T-helper 2 cell treated with Interferon-gamma antibody and Interleukin-4, amounts not matched to agents 5 μg/mL and 100 μg/mL, for 36 hours (primary cell): ENCODE measurements around the gene ZFYVE28.
A peak's percentile ranks its signal among the peaks of the same experiment; 100 is the strongest.

Experiments used
- DNase-seq: peaks from one replicate; pipeline ENCODE4 v3.0.0; 2021; ENCODE audit warnings: low spot score
- H3K27ac Mint-ChIP-seq: one replicate; pipeline ENCODE4 v1.8.0; 2021; ENCODE audit warnings: mild to moderate bottlenecking, mixed read lengths
- H3K27me3 Mint-ChIP-seq: one replicate; pipeline ENCODE4 v1.8.0; 2021; ENCODE audit warnings: low read depth, mixed read lengths
- H3K36me3 Mint-ChIP-seq: one replicate; pipeline ENCODE4 v1.8.0; 2021; ENCODE audit warnings: low read depth, mixed read lengths
- H3K4me1 Mint-ChIP-seq: one replicate; pipeline ENCODE4 v1.8.0; 2021; ENCODE audit warnings: low read depth, mixed read lengths
- H3K4me3 Mint-ChIP-seq: one replicate; pipeline ENCODE4 v1.8.0; 2022; ENCODE audit warnings: mild to moderate bottlenecking, moderate library complexity, mixed read lengths
- H3K9me3 Mint-ChIP-seq: one replicate; pipeline ENCODE4 v1.8.0; 2021; ENCODE audit warnings: mixed read lengths

ZFYVE28 gene

DNA sequence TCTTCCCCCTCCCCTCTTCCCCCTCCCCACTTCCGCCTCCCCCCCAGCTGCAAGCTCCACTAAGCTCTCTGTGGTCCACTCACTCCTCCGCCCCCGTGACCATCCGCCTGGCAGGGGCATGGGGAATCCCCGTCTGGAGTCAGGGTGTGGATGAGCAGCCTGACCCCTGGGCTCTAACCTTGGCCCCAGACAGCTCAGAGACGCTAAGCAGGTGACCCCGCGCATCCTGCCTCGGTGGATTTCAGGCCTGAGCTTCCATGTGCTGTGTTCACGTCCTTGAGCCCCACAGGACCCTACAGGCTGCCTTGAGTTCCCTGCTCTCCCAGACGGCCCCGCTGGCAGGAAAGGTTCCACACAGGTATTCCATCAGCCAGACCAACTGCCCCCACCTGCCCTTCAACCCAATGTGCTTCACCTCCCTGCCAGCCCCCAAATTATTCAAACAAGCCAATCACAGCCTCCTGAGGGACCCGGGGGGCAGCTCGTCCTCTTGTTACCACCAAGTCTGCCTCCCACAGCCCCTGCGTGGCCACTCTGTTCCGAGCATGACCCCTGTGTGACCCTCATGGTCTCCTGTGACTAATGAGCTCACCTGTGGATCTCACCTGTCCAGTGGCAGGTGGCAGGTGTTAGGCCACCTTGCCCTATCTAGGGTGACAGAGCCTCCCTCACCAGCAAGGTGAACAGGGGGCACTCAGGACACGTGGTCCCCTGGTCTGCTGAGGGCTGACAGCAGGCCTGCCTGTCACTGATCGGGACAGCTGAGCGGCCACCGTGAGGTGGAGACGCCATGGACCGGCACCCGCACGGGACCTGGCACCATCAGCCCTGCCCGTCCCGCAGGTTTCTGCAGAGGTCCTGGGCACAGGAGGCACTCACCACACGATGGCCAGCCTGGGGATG lies 83.4 kb downstream of the ZFYVE28 start:
- H3K9me3 Mint-ChIP-seq: no peaks in the 10 kb centered on the region
- no peak overlapping the region for H3K4me3 Mint-ChIP-seq
- DNase-seq: peak; percentile 1
- H3K4me1 Mint-ChIP-seq: no peaks in the 10 kb centered on the region
- no peak overlapping the region for H3K27ac Mint-ChIP-seq
- H3K36me3 Mint-ChIP-seq: no peaks in the 10 kb centered on the region
- H3K27me3 Mint-ChIP-seq: no peaks in the 10 kb centered on the region

DNA sequence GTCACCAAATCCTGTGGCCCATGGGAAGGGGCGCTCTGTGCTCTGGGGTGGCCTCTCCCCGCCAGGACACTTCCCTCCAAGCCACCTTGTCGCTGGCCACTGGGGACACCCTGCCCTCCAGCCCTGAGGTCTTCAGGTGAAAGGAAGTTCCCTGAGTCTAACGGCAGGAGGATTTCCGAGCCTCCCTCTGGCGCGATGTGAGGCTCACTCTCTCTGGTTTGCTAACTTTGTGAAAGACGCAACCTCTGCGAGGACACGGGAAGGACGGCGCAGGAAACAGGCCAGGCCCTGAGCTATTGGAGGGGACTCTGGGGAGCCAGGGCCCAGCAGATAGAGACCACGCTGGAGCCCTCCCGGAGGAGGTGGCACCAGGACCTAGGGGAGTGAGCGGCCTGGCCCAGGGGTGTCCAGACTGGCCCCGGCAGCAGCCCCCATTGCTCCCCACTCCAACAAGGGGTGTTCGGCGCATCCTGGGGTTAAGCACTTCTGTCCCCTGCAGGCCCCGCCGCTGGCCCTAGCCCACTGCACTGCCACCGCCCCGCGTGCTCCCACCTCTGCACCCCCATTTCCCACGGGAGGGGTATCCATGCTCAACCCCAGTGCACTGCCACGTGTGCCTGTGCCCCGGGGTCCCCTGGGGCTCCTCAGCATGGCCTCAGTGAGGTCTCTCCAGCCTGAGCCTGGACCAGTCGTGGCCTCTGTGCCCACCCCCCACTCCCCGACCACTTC lies 84.4 kb downstream of the ZFYVE28 start:
- Mint-ChIP-seq H3K27ac (no peak overlapping the region), H3K4me3 (no peak overlapping the region), H3K9me3 (peaks cover 2% of the 10 kb centered on the region), H3K36me3 (no peaks in the 10 kb centered on the region), H3K27me3 (no peaks in the 10 kb centered on the region), H3K4me1 (no peaks in the 10 kb centered on the region)
- no peak for DNase-seq

- H3K27me3 Mint-ChIP-seq: no peaks in the 10 kb centered on the region
- peaks cover 4% of the 10 kb centered on the region for H3K36me3 Mint-ChIP-seq
- H3K9me3 Mint-ChIP-seq: peaks cover 7% of the 10 kb centered on the region
- no peaks in the 10 kb centered on the region for H3K4me1 Mint-ChIP-seq
- DNase-seq: no peak
- H3K4me3 Mint-ChIP-seq: no peak overlapping the region
- H3K27ac Mint-ChIP-seq: no peak overlapping the region
These were observed 85.0 kb downstream of the ZFYVE28 start for GRCh38 chr4:2333356-2333841.

- Mint-ChIP-seq H3K9me3 (peaks cover 11% of the 10 kb centered on the region), H3K27ac (no peak overlapping the region), H3K4me1 (no peaks in the 10 kb centered on the region), H3K27me3 (no peaks in the 10 kb centered on the region), H3K4me3 (no peak overlapping the region), H3K36me3 (peaks cover 8% of the 10 kb centered on the region)
- DNase-seq: no peak
These were observed 85.5 kb downstream of the ZFYVE28 start for GRCh38 chr4:2332976-2333319.

DNA sequence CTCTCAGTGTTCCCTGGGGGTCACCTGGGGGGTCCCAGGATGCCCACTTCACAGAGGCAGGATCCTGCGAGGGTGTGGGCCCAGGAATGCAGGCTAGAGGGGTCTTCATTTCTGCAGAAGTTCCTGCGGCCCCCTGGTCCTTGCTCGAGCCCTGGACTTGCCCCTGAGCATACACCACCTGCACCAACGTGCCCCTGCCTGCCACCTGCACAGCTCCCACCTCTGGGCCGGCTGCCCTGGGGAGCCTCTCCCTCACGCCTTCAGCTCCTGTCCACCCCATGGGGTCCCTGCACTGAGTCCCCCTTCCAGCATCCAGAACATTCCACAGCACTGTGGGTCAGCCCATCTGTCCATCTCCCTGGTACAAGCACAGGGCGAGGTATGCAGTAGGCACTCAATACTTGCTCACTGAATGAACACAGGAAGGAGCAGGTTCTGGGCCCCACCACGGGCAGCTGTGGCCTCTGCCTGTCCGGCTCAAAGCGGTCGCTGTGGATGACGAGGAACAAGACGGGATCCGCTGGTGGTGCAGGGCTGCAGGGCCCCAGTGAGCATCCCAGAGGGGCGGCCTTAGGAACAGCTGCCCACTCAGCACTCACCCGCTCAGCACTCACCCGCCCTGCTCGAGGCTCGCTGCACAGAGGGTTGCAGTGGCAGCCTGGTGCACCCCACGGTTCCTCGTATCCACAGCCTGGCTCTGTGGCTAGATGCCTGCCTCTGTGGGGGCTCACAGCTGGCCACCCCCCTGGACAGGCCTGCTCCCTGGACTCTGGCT lies 86.1 kb downstream of the ZFYVE28 start:
- Mint-ChIP-seq H3K4me3 (no peak overlapping the region), H3K27me3 (no peaks in the 10 kb centered on the region), H3K27ac (no peak overlapping the region), H3K4me1 (no peaks in the 10 kb centered on the region), H3K36me3 (peaks cover 8% of the 10 kb centered on the region), H3K9me3 (peaks cover 16% of the 10 kb centered on the region)
- no peak for DNase-seq

DNA sequence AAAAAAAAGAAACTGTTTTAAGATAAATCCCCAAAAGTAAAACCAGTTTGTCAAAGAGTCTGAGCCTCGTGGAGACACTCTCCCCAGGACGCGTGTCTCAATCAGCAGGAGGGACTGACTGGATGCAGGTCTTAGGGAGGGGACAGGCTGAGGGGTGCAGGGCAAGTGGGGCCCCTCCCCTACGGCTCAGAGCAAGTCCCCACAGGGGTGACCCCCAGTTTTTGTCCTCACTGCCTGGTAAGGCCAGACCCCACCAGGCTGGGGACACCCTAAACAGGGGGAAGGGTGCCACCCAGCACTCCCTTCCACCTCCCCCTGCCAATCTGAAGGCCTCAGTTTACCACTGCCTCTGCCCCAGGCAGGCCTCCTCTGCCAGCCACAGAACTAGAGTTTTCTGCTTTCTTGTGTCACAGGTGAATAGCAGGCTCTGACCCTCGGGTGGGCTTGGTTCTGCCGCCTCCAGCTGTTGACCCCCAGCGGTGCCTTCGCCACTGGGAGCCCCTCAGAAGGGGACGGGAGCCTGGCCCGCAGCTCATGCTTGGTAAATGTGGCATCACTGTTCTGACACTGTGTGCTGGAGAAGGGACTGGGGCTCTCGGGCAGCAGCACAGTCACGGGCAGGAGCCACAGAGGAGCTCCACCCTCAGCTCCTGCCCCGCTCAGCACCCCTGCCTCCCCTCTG lies 86.8 kb downstream of the ZFYVE28 start:
- H3K27me3 Mint-ChIP-seq: no peaks in the 10 kb centered on the region
- peaks cover 9% of the 10 kb centered on the region for H3K36me3 Mint-ChIP-seq
- H3K9me3 Mint-ChIP-seq: peaks cover 18% of the 10 kb centered on the region
- no peaks in the 10 kb centered on the region for H3K4me1 Mint-ChIP-seq
- H3K27ac Mint-ChIP-seq: no peak overlapping the region
- no peak overlapping the region for H3K4me3 Mint-ChIP-seq
- DNase-seq: no peak

- H3K36me3 Mint-ChIP-seq: peaks cover 9% of the 10 kb centered on the region
- H3K27me3 Mint-ChIP-seq: peaks cover 3% of the 10 kb centered on the region
- H3K27ac Mint-ChIP-seq: no peak overlapping the region
- no peak for DNase-seq
- H3K4me1 Mint-ChIP-seq: no peaks in the 10 kb centered on the region
- H3K9me3 Mint-ChIP-seq: peaks cover 23% of the 10 kb centered on the region
- no peak overlapping the region for H3K4me3 Mint-ChIP-seq
These were observed 87.4 kb downstream of the ZFYVE28 start for GRCh38 chr4:2331043-2331420.

DNA sequence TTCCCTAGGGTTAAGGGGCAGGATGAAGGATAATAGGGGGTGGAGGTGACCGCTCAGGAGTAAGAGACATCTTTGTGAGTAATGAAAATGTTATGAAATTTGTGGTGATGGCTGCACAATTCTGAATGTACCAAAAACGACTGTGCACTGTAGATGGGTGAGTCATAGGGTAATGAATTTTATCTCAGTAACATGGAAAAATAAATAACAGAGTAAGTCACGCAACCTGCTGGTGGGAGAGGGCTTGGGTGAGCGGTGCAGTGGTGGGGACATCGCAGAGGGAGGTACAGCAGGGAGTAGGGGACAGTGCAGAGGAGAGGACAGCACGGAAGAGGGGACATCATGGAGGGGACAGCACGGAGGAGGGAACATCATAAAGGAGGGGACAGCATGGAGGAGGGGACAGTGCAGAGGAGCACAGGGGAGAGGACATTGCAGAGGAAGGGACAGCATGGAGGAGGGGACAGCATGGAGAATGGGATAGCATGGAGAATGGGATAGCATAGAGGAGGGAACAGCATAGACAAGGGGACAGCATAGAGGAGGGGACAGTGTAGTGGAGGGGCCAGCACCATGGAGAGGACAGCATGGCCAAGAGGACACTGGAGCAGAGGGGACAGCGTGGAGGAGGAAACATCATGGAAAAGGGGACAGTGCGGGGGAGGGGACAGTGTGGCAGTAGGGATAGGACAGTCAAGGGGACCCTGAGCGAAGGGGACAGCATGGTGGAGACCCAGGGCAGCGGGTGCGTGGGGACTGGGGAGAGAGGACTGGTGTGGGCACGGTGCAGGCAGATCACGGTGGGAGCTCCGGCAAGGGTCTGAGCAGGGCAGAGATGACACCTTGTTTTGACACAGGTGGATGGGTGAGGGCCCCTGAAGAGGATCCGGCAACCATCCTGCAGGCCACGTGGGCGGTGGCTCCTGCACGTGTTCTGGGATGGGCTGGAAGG lies 88.1 kb downstream of the ZFYVE28 start:
- peaks cover 23% of the 10 kb centered on the region for H3K9me3 Mint-ChIP-seq
- no peaks in the 10 kb centered on the region for H3K4me1 Mint-ChIP-seq
- no peak for DNase-seq
- H3K36me3 Mint-ChIP-seq: peaks cover 9% of the 10 kb centered on the region
- no peak overlapping the region for H3K4me3 Mint-ChIP-seq
- H3K27ac Mint-ChIP-seq: no peak overlapping the region
- H3K27me3 Mint-ChIP-seq: peaks cover 4% of the 10 kb centered on the region

GRCh38 chr4:2327579-2327978 lies 90.9 kb downstream of the ZFYVE28 start:
- Mint-ChIP-seq H3K36me3 (peaks cover 9% of the 10 kb centered on the region), H3K9me3 (peaks cover 29% of the 10 kb centered on the region), H3K27me3 (peaks cover 4% of the 10 kb centered on the region), H3K27ac (no peak overlapping the region), H3K4me1 (no peaks in the 10 kb centered on the region), H3K4me3 (no peak overlapping the region)
- no peak for DNase-seq

- Mint-ChIP-seq H3K36me3 (peaks cover 9% of the 10 kb centered on the region), H3K4me3 (no peak overlapping the region), H3K27me3 (peaks cover 4% of the 10 kb centered on the region), H3K27ac (no peak overlapping the region), H3K9me3 (peaks cover 29% of the 10 kb centered on the region), H3K4me1 (no peaks in the 10 kb centered on the region)
- no peak for DNase-seq
These were observed 93.6 kb downstream of the ZFYVE28 start for GRCh38 chr4:2324891-2325290.

DNA sequence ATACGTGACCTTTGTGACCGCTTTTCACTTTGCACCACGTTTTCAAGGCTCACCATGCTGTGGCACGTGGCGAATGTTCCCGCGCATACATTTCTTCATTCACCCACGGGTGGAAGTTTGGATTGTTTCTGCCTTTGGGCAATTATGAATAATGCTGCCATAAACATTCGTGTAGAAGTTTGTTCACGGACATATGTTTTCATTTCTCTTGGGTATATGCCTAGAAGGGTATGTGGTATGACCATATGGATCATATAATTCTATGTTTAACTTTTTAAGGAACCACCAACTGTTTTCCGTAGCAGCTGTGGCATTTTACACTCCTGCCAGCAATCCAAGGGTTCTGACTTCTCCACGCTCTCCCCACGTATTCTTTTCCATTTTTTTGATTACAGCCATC lies 95.6 kb downstream of the ZFYVE28 start:
- no peak for DNase-seq
- no peak overlapping the region for H3K4me3 Mint-ChIP-seq
- H3K27ac Mint-ChIP-seq: no peak overlapping the region
- no peaks in the 10 kb centered on the region for H3K4me1 Mint-ChIP-seq
- peaks cover 17% of the 10 kb centered on the region for H3K9me3 Mint-ChIP-seq
- peaks cover 4% of the 10 kb centered on the region for H3K27me3 Mint-ChIP-seq
- H3K36me3 Mint-ChIP-seq: peaks cover 1% of the 10 kb centered on the region

GRCh38 chr4:2322227-2322626 lies 96.2 kb downstream of the ZFYVE28 start:
- Mint-ChIP-seq H3K4me1 (no peaks in the 10 kb centered on the region), H3K27ac (no peak overlapping the region), H3K36me3 (peaks cover 1% of the 10 kb centered on the region), H3K27me3 (peaks cover 4% of the 10 kb centered on the region), H3K9me3 (peaks cover 11% of the 10 kb centered on the region), H3K4me3 (no peak overlapping the region)
- DNase-seq: no peak
